Daoy (cell line): Measurements from ENCODE around the gene DDI1. TPM values are rescaled to one million over a fixed set of nuclear protein-coding genes. Genes with fewer than 3 reads are reported as not detected.
"Not testable (repeated sequence)": the region's sequence is repeated elsewhere in the genome, so short reads cannot be mapped to it uniquely, and the experiment has no call there.

ENCODE experiments used
- DNase-seq: peaks from one replicate; pipeline ENCODE4 v3.0.0-alpha.2; 2015; ENCODE audit warnings: low read depth
- total RNA-seq: library from RNA; depleted of rRNA; stranded (reverse); fragments of >200 nt; shearing (Covaris generic); gene quantifications from 2 replicates; pipeline ENCODE4 v1.2.3, GENCODE V29; 2014

DDI1 gene
- total RNA-seq, 1 experiment from 2014 or later = not detected

GRCh38 chr11:104041792-104042191, 5.4 kb downstream of the DDI1 start:
- DNase-seq = no peak

GRCh38 chr11:104043142-104043541, 6.7 kb downstream of the DDI1 start:
- DNase-seq = no peak

DNA sequence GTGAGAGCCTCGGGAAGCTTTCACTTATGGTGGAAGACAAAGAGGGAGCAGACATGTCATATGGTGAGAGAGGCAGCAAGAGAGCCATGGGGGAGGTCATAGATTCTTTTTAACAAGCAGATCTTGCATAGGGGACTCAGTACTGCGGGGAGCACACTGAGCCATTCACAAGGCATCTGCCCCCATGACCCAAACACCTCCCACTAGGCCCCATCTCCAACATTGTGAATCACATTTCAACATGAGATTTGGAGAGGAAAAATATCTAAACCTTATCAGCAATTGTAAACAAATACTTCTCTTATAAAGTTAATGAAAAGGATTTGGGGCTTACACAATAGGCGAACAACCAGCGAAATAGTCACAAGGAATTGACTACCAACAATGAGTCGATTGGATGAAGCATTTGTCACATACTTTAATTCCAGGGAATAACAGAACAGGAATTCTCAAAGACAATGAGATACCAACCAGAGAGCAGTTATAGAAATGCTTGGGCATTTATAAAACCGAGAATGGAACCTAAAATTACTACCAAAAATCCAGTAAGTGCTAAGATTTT, 7.3 kb downstream of the DDI1 start:
- no peak for DNase-seq

GRCh38 chr11:104046331-104046730, 9.9 kb downstream of the DDI1 start:
- DNase-seq = no peak

GRCh38 chr11:104046858-104047257, 10.4 kb downstream of the DDI1 start:
- not testable (repeated sequence) for DNase-seq

DNA sequence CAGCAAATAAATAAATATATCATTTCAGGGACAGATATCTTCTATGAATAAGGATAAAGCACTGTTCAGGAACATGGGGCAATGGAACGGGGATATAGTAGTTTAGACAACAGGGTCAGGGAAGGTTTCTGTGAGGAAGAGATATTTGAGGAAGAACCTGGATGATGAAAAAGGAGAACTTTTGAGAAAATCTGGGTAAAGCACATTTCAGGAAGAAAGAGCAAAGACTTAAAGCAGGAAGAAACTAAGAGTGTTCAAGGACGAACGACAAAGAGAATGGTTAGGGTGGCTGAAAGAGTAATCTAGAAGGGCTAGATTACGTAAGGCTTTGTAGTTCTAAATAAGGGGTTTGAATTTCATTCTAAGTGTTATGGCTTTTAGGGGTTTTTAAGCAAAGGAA, 12.7 kb downstream of the DDI1 start:
- no peak for DNase-seq

DNA sequence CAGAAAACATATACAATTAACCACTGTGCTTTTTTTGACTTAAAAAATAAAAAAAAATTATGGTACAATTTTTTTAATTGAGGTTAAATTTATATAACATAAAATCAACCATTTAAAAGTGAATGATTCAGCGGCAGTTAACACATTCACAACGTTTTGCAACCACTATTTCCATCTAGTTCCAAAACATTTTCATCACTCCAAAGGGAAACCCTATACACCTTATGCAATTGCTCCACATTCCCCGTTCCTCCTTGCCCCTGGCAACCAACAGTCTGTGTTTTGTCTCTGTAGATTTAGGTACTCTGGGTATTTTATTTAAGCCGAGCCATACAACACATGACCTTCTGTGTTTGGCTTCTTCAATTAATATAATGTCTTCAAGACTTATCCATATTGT, 15.3 kb downstream of the DDI1 start:
- DNase-seq = no peak

DNA sequence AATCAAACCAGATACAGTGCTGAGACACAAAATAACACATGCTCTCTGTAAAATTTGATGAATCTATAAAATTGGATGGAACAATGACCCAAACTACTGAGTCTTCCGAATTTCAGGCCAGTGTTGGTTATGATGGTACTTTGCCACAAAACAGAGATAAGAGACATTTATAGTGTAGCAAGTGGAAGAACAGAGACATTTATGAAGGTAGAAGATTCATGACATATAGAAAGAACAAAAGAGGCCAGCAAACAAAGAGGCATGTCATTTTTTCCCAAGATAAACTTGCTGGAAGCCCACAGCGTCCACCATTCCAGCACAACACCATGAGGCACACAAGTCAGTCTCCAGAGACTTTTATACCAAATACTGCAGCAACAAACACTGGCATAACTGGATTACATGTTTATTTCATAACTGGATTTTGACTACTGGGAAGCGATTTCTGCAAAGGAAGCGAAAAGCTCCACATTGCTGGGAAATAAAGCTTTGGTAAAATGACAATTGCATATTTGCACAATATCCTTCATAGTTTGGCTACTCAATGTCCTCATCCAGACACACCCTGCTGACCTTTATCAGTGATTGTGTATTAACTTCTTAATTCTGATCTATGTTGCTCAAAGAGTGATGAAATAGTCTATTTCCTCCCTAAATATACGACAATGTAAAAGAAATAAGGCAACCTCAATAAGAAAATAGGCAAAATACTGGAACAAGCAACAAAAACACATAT, 17.5 kb downstream of the DDI1 start:
- DNase-seq = no peak

- no peak for DNase-seq
Observed at GRCh38 chr11:104054911-104055529, 18.6 kb downstream of the DDI1 start.

GRCh38 chr11:104055596-104055995, 19.2 kb downstream of the DDI1 start:
- no peak for DNase-seq

DNA sequence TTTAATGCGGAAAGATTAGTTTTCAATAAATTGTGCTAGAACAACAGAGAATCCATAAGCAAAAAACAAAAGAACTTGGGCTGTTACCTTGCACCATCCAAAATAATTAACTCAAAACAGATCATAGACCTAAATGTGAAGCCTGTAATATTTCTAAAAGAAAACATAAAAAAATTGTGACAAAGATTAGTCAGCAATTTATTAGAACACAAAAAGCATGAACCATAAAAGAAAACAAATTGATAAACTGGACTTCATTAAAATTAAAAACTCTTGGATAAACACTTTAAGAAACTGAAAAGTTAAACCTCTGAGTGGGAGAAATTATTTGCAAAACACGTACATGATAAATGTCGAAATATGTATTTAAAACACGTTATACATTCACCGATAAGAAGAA, 21.5 kb downstream of the DDI1 start:
- DNase-seq = no peak

- no peak for DNase-seq
Observed at GRCh38 chr11:104058680-104059079, 22.2 kb downstream of the DDI1 start.

DNA sequence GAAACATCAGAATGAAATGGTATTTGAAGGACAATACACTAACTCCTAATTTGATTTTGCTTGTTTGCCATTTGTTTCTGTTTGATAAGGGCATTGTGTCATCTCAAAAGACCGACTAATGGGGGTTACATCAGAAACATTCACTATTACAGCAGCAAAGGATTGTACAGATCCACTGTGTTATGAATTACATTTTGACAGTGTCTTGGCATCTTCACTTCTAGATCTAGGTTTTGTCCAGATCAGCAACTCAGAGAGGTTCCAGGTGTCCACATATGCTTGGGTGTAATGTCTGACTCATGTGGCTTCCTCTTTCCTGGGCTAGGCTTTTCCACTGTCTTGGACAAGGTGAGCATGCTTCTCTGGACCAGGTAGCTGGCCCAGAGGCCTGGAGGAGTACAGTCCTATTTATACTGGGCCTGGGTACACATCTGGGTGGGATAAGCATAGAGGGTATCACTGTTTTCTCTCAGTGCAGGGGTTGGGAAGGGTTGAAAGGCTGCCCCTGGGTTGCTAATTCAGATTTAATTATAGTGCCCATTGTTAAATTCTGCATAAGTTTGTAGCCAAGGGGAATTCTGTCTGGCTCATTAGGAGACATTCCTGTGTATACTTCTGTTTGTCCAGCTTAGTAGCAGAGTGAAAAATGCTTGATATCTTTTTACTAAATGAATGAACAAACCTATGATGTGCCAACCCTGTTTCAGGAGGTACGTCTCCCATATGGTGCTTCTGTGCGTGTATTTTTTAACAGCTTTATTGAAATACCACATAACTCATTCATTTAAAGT, 23.8 kb downstream of the DDI1 start:
- DNase-seq = no peak

- DNase-seq = no peak
Observed at GRCh38 chr11:104060820-104061219, 24.4 kb downstream of the DDI1 start.

DNA sequence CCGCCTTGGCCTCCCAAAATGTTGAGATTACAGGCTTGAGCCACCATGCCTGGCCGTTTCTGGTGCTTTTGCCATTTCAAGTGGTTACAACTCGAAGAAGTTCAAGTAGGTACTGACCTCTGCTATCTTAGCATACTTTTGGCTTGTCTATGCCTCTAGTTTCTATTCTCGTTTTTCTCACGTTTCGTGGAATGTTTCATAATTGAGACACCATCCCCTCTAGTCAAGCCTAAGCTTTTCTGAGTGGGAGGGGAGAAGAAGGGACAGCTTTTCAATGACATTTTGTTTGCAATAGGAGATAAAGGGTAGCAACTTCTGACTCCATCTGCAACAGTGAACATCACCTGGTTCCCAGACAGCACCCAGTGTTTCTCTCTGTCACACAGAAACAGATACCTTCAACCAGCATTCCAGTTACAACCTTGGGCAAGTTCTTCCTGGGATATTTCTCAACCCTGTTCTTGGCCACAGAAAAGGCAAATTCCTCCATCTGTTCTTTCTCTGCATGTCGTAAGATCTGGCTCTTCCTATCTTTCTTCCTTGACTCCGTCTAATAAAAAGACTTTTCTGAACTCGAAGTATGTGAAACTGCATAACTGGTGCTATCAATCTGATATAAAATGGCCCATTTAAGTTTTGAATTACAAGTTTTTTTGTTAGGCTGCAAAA, 25.5 kb downstream of the DDI1 start:
- no peak for DNase-seq

- no peak for DNase-seq
Observed at GRCh38 chr11:104064034-104064630, 27.7 kb downstream of the DDI1 start.

- DNase-seq = no peak
Observed at GRCh38 chr11:104067534-104067933, 31.1 kb downstream of the DDI1 start.

GRCh38 chr11:104073950-104074705, 37.7 kb downstream of the DDI1 start:
- no peak for DNase-seq

DNA sequence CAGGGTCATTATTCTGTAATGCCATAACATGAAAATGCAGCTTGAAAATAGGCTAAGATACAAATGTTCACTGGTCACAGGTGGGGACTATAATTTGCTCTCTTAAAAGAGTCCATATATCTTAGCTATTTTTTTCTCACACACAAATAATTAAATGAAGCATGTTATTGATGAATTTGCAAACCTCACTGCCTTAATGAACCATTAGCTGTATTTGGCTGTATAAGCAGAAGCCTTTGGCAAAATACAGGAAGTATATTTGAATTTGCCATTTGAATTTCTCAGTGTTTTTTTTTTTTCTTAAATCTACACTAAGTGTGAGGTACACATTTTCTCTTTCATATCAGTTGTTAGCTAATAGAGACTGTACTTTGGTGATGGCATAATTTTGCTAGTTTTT, 38.7 kb downstream of the DDI1 start:
- no peak for DNase-seq

DNA sequence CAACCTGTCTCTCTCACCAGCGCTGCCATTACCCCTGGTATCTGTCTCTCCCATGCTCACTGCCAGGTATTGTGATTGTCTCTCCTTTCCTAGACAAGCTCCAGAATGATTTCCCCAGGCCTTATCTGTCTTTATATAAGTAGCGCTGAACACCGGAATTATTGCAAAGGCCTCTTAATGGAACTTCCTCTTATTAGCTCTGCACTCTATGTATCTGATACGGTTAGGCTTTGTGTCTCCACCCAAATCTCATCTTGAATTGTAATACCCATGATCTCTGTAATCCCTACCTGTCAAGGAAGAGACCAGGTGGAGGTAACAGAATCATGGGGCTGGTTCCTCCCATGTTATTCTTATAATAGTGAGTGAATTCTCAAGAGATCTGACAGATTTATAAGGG, 39.3 kb downstream of the DDI1 start:
- DNase-seq = no peak

- no peak for DNase-seq
Observed at GRCh38 chr11:104076455-104076854, 40.0 kb downstream of the DDI1 start.
